Neural crest cell (in vitro differentiated cells): ENCODE results near the gene GCFC2. TPM values are rescaled to one million over a fixed set of nuclear protein-coding genes. Genes with fewer than 3 reads are reported as not detected.

Source experiments
- DNase-seq: peaks from one replicate; pipeline ENCODE4 v3.0.0; 2021; ENCODE audit warnings: low read depth, mixed read lengths, low spot score
- H3K27ac Mint-ChIP-seq: one replicate; pipeline ENCODE4 v1.8.0; 2021; ENCODE audit warnings: mild to moderate bottlenecking, mixed read lengths; ENCODE audit not compliant: unreplicated experiment
- H3K27me3 Mint-ChIP-seq: 2 replicates; pipeline ENCODE4 v1.8.0; 2021; ENCODE audit warnings: low read depth, mild to moderate bottlenecking, mixed read lengths
- H3K36me3 Mint-ChIP-seq: 2 replicates; pipeline ENCODE4 v1.8.0; 2021; ENCODE audit warnings: low read depth, mild to moderate bottlenecking, mixed read lengths
- H3K4me1 Mint-ChIP-seq: 2 replicates; pipeline ENCODE4 v1.8.0; 2021; ENCODE audit warnings: mixed read lengths
- H3K4me3 Mint-ChIP-seq: one replicate; pipeline ENCODE4 v1.8.0; 2021; ENCODE audit warnings: mild to moderate bottlenecking, mixed read lengths
- H3K9me3 Mint-ChIP-seq: 2 replicates; pipeline ENCODE4 v1.8.0; 2021; ENCODE audit warnings: mixed read lengths
- CTCF ChIP-seq: fragments of 200-600 bp; sonication (generic); conservative IDR thresholded peaks from 2 replicates; pipeline ENCODE4 v1.5.0; 2021; ENCODE audit warnings: antibody characterized with exemption, mild to moderate bottlenecking
- total RNA-seq: library from RNA; stranded (reverse); gene quantifications from 2 replicates; pipeline ENCODE4 v1.2.1, GENCODE V29; 2021

GCFC2 gene
- total RNA-seq, 1 donor from 2014 or later, result 27.1 TPM

- peaks cover 4% of the 10 kb centered on the region for H3K4me1 Mint-ChIP-seq
- no peaks in the 10 kb centered on the region for H3K9me3 Mint-ChIP-seq
- peak; percentile 63 for DNase-seq
- H3K27me3 Mint-ChIP-seq, result peaks cover 27% of the 10 kb centered on the region
- TF ChIP-seq CTCF, result peak; percentile 98
- no peak overlapping the region for H3K27ac Mint-ChIP-seq
- H3K36me3 Mint-ChIP-seq, result no peaks in the 10 kb centered on the region
- H3K4me3 Mint-ChIP-seq, result no peak overlapping the region
Observed at GRCh38 chr2:75640621-75641121, 70.0 kb downstream of the GCFC2 start.

- DNase-seq, result no peak
- no peak for TF ChIP-seq CTCF
- Mint-ChIP-seq H3K4me3 (no peak overlapping the region), H3K27me3 (peaks cover 27% of the 10 kb centered on the region), H3K4me1 (peaks cover 4% of the 10 kb centered on the region), H3K36me3 (no peaks in the 10 kb centered on the region), H3K9me3 (no peaks in the 10 kb centered on the region), H3K27ac (no peak overlapping the region)
Observed at GRCh38 chr2:75637568-75637967, 73.1 kb downstream of the GCFC2 start.

- Mint-ChIP-seq H3K27ac (no peak overlapping the region), H3K27me3 (peaks cover 26% of the 10 kb centered on the region), H3K4me1 (peaks cover 5% of the 10 kb centered on the region), H3K9me3 (no peaks in the 10 kb centered on the region), H3K36me3 (no peaks in the 10 kb centered on the region), H3K4me3 (no peak overlapping the region)
- DNase-seq, result no peak
- TF ChIP-seq CTCF, result no peak
Observed at GRCh38 chr2:75634945-75635344, 75.8 kb downstream of the GCFC2 start.

- peaks cover 5% of the 10 kb centered on the region for H3K4me1 Mint-ChIP-seq
- H3K27me3 Mint-ChIP-seq, result peaks cover 15% of the 10 kb centered on the region
- no peaks in the 10 kb centered on the region for H3K36me3 Mint-ChIP-seq
- DNase-seq, result no peak
- H3K9me3 Mint-ChIP-seq, result no peaks in the 10 kb centered on the region
- H3K4me3 Mint-ChIP-seq, result no peak overlapping the region
- no peak overlapping the region for H3K27ac Mint-ChIP-seq
- TF ChIP-seq CTCF, result no peak
Observed at GRCh38 chr2:75633620-75634019, 77.1 kb downstream of the GCFC2 start.

GRCh38 chr2:75632813-75633212, 77.9 kb downstream of the GCFC2 start:
- no peak for TF ChIP-seq CTCF
- Mint-ChIP-seq H3K27me3 (peaks cover 10% of the 10 kb centered on the region), H3K4me3 (no peak overlapping the region), H3K27ac (no peak overlapping the region), H3K36me3 (no peaks in the 10 kb centered on the region), H3K9me3 (no peaks in the 10 kb centered on the region), H3K4me1 (peaks cover 5% of the 10 kb centered on the region)
- DNase-seq, result no peak
